Fibroblast of skin of right quadriceps (primary cell): ENCODE results near the gene ATXN1.

Experiments
- DNase-seq: peaks from one replicate; pipeline ENCODE4 v3.0.0-alpha.2; 2013

The ATXN1 gene

GRCh38 chr6:16345449-16346330 lies 415.6 kb downstream of the ATXN1 start:
- peak; percentile 95 for DNase-seq

GRCh38 chr6:16344756-16345155 lies 416.5 kb downstream of the ATXN1 start:
- peak; percentile 76 for DNase-seq

GRCh38 chr6:16343593-16343992 lies 417.7 kb downstream of the ATXN1 start:
- DNase-seq: no peak

- DNase-seq: no peak
Measured at GRCh38 chr6:16339265-16339587, 422.0 kb downstream of the ATXN1 start.

- DNase-seq: peak; percentile 100
Measured at GRCh38 chr6:16338577-16339264, 422.5 kb downstream of the ATXN1 start.

GRCh38 chr6:16337295-16337975 lies 423.8 kb downstream of the ATXN1 start:
- DNase-seq: peak; percentile 99

- DNase-seq: no peak
Measured at GRCh38 chr6:16336911-16337294, 424.4 kb downstream of the ATXN1 start.

- no peak for DNase-seq
Measured at GRCh38 chr6:16336056-16336818, 425.0 kb downstream of the ATXN1 start.

- no peak for DNase-seq
Measured at GRCh38 chr6:16335176-16335575, 426.1 kb downstream of the ATXN1 start.

GRCh38 chr6:16334671-16335070 lies 426.6 kb downstream of the ATXN1 start:
- peak; percentile 91 for DNase-seq

- peak; percentile 54 for DNase-seq
Measured at GRCh38 chr6:16333580-16333979, 427.7 kb downstream of the ATXN1 start.

GRCh38 chr6:16332175-16332542 lies 429.1 kb downstream of the ATXN1 start:
- peak; percentile 71 for DNase-seq

- peak; percentile 77 for DNase-seq
Measured at GRCh38 chr6:16331384-16332174, 429.7 kb downstream of the ATXN1 start.

GRCh38 chr6:16329233-16329632 lies 432.0 kb downstream of the ATXN1 start:
- DNase-seq: no peak

GRCh38 chr6:16327777-16328325 lies 433.4 kb downstream of the ATXN1 start:
- DNase-seq: no peak

- no peak for DNase-seq
Measured at GRCh38 chr6:16326971-16327776, 434.1 kb downstream of the ATXN1 start.

- DNase-seq: no peak
Measured at GRCh38 chr6:16326531-16326930, 434.7 kb downstream of the ATXN1 start.

- DNase-seq: peak; percentile 33
Measured at GRCh38 chr6:16324606-16325225, 436.5 kb downstream of the ATXN1 start.

GRCh38 chr6:16324184-16324583 lies 437.1 kb downstream of the ATXN1 start:
- no peak for DNase-seq

GRCh38 chr6:16322666-16323312 lies 438.5 kb downstream of the ATXN1 start:
- peak; percentile 89 for DNase-seq
